ENCODE measurements around the gene SKP2. TPM values are rescaled to one million over a fixed set of nuclear protein-coding genes. Genes with fewer than 3 reads are reported as not detected.

The SKP2 gene
- total RNA-seq, 1 donor from 2014 or later: 34.8 TPM

DNA sequence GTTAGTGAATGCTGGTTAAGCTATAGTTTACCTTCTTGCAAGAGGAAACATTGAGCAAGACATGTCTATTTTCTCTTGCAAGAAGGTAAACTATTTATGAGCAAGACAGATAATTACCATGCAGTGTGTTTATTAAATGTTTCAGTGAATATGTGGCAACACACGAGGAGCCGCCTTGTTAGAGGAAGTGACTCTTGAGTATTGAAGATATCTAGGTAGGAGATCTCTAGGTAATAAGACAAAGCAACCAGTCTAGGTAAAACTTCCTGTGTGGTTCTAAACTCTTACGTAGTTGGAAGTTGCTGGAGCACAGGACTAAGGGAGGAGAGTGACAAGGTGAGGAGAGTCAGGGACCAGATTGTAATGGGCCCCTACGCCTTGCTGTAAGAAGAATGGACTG is 16.8 kb downstream of the SKP2 start:
- no peak for DNase-seq (ENCODE audit: low spot score)
- peaks cover 31% of the 10 kb centered on the region for H3K36me3 Mint-ChIP-seq (ENCODE audit: low read depth)
- peaks cover 2% of the 10 kb centered on the region for H3K4me1 Mint-ChIP-seq (ENCODE audit: low read depth)
- H3K27me3 Mint-ChIP-seq (ENCODE audit: low read depth): no peaks in the 10 kb centered on the region
- TF ChIP-seq, protein P1, sequence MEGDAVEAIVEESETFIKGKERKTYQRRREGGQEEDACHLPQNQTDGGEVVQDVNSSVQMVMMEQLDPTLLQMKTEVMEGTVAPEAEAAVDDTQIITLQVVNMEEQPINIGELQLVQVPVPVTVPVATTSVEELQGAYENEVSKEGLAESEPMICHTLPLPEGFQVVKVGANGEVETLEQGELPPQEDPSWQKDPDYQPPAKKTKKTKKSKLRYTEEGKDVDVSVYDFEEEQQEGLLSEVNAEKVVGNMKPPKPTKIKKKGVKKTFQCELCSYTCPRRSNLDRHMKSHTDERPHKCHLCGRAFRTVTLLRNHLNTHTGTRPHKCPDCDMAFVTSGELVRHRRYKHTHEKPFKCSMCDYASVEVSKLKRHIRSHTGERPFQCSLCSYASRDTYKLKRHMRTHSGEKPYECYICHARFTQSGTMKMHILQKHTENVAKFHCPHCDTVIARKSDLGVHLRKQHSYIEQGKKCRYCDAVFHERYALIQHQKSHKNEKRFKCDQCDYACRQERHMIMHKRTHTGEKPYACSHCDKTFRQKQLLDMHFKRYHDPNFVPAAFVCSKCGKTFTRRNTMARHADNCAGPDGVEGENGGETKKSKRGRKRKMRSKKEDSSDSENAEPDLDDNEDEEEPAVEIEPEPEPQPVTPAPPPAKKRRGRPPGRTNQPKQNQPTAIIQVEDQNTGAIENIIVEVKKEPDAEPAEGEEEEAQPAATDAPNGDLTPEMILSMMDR (IDR thresholded peaks at IDR 0.05): no peak
- no peaks in the 10 kb centered on the region for H3K9me3 Mint-ChIP-seq (ENCODE audit: low read depth)
- no peak overlapping the region for H3K27ac Mint-ChIP-seq (ENCODE audit: unreplicated experiment)
- no peak overlapping the region for H3K4me3 Mint-ChIP-seq (ENCODE audit: unreplicated experiment)

DNA sequence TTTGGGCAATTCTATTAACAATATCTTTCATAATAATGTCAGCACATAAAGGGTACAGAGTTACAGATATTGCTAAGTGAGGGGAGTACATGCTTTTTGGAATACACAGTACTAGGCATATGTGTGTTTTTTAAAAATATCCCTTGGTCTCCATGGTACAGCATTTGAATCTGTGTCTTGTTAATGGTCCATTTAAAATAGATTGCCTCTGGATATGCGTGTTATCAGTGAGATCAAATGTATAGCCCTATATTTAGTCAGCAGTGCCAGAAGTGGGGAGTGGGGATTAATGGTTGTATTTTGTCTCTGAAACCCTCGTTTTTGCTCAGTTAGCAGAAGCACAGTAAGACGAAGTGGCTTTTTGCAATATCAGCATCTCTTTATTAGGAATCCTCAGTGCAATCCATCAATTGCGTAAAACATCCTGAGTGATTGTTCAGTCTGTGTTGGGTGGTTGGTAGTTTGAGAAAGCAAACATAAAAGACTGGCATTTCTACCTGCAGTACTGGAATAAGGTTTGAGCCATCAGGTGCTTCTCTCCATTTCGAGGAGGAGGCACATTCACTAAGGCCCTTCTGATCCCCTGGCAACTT is 19.0 kb downstream of the SKP2 start:
- Mint-ChIP-seq H3K4me1 (ENCODE audit: low read depth) (peaks cover 3% of the 10 kb centered on the region), H3K36me3 (ENCODE audit: low read depth) (peaks cover 39% of the 10 kb centered on the region)
- TF ChIP-seq, protein P1 (IDR thresholded peaks at IDR 0.05): no peak

DNA sequence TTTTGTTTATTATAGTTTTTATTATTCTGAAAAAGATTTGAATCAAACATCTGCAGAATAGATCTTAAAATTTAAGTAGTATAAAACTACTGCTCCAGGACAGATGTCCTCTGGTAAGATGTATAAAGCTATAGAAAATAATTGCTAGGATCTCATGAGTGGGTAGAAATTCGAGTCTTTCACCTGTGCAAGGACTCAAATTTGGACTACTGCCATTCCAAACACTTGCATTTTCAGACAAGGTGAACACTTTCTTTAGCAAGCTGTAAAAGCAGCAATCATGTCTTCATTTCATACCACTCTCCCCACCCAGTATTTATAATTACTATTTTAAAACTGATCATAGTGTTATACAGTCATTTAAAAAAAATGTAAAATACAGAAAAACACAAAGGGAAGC is 20.7 kb downstream of the SKP2 start:
- Mint-ChIP-seq H3K27me3 (ENCODE audit: low read depth) (no peaks in the 10 kb centered on the region), H3K27ac (ENCODE audit: unreplicated experiment) (no peak overlapping the region), H3K4me3 (ENCODE audit: unreplicated experiment) (no peak overlapping the region), H3K4me1 (ENCODE audit: low read depth) (peaks cover 3% of the 10 kb centered on the region), H3K36me3 (ENCODE audit: low read depth) (peaks cover 30% of the 10 kb centered on the region), H3K9me3 (ENCODE audit: low read depth) (no peaks in the 10 kb centered on the region)
- no peak for DNase-seq (ENCODE audit: low spot score)
- TF ChIP-seq, protein P1 (IDR thresholded peaks at IDR 0.05): no peak

More for the DNA sequence above, 19.0 kb downstream of the SKP2 start:
- no peak for DNase-seq (ENCODE audit: low spot score)
- Mint-ChIP-seq H3K9me3 (ENCODE audit: low read depth) (no peaks in the 10 kb centered on the region), H3K4me3 (ENCODE audit: unreplicated experiment) (no peak overlapping the region), H3K27ac (ENCODE audit: unreplicated experiment) (no peak overlapping the region), H3K27me3 (ENCODE audit: low read depth) (no peaks in the 10 kb centered on the region)

DNA sequence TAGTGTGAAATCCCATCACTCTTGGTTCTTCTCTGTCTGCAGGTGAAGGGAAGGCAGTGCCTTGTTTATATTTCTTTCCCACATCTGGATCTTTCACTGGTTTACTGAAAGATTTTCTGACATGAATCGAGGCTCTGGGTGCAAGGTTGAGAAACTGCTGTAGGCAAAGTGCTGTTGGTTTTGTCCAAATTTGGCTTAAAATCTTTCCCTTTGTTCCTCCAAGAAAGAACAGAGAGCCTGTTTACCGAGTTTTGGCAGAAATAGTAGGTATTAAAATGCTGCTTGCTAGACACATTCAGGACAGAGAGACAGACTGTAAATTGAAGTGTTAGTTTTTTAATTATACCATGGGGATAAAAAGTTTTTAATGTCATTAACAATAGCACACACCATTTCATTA is 21.5 kb downstream of the SKP2 start:
- no peak for DNase-seq (ENCODE audit: low spot score)
- Mint-ChIP-seq H3K4me1 (ENCODE audit: low read depth) (peaks cover 3% of the 10 kb centered on the region), H3K4me3 (ENCODE audit: unreplicated experiment) (no peak overlapping the region), H3K36me3 (ENCODE audit: low read depth) (peaks cover 23% of the 10 kb centered on the region), H3K9me3 (ENCODE audit: low read depth) (no peaks in the 10 kb centered on the region), H3K27me3 (ENCODE audit: low read depth) (no peaks in the 10 kb centered on the region), H3K27ac (ENCODE audit: unreplicated experiment) (no peak overlapping the region)
- TF ChIP-seq, protein P1 (IDR thresholded peaks at IDR 0.05): no peak

DNA sequence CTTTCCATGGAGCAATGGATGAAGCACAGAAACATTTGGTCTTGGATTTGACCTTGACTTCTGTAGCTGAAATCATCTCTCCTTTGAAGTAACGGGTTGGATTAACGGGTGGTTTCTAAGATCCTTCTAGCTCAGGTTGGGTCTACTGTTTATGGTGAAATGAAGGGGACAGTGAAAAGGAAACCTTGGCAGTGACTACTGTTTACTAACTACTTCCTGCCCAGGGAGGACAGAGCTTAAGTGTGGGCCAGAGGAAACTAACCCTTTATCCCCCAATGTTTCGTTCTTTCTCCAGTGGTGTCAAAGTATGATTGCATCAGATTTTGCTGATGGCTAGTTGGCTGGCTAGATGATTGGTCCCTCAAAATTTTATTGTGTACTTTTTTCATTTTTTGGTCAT is 22.2 kb downstream of the SKP2 start:
- H3K9me3 Mint-ChIP-seq (ENCODE audit: low read depth): no peaks in the 10 kb centered on the region
- peaks cover 3% of the 10 kb centered on the region for H3K4me1 Mint-ChIP-seq (ENCODE audit: low read depth)
- H3K4me3 Mint-ChIP-seq (ENCODE audit: unreplicated experiment): no peak overlapping the region
- no peak overlapping the region for H3K27ac Mint-ChIP-seq (ENCODE audit: unreplicated experiment)
- DNase-seq (ENCODE audit: low spot score): no peak
- no peaks in the 10 kb centered on the region for H3K27me3 Mint-ChIP-seq (ENCODE audit: low read depth)
- H3K36me3 Mint-ChIP-seq (ENCODE audit: low read depth): peaks cover 23% of the 10 kb centered on the region
- TF ChIP-seq, protein P1 (IDR thresholded peaks at IDR 0.05): no peak

All from chondrocyte (in vitro differentiated cells).